ENCODE data around the gene CREB5.

Gene CREB5

GRCh38 chr7:28587211-28587610, 174.9 kb downstream of the CREB5 start:
- no peak for TF ChIP-seq CTCF (IDR thresholded peaks at IDR 0.05; ENCODE audit: low read depth, low read length)
- Histone ChIP-seq H3K27me3 (ENCODE audit: insufficient read depth, low read depth, severe bottlenecking) (peaks cover 58% of the 10 kb centered on the region), H3K36me3 (no peaks in the 10 kb centered on the region), H3K4me3 (ENCODE audit: low read depth, low read length) (no peak overlapping the region), H3K27ac (no peak overlapping the region), H3K9me3 (ENCODE audit: severe bottlenecking) (no peaks in the 10 kb centered on the region)
- DNase-seq: no peak

GRCh38 chr7:28588602-28589001, 176.3 kb downstream of the CREB5 start:
- H3K4me3 ChIP-seq (ENCODE audit: low read depth, low read length): no peak overlapping the region
- no peak for DNase-seq
- H3K36me3 ChIP-seq: no peaks in the 10 kb centered on the region
- H3K27me3 ChIP-seq (ENCODE audit: insufficient read depth, low read depth, severe bottlenecking): peaks cover 62% of the 10 kb centered on the region
- H3K27ac ChIP-seq: no peak overlapping the region
- H3K9me3 ChIP-seq (ENCODE audit: severe bottlenecking): no peaks in the 10 kb centered on the region
- no peak for TF ChIP-seq CTCF (IDR thresholded peaks at IDR 0.05; ENCODE audit: low read depth, low read length)

- no peak for TF ChIP-seq CTCF (IDR thresholded peaks at IDR 0.05; ENCODE audit: low read depth, low read length)
These were observed 178.8 kb downstream of the CREB5 start for GRCh38 chr7:28591041-28591674.

GRCh38 chr7:28591725-28592349, 179.5 kb downstream of the CREB5 start:
- H3K4me3 ChIP-seq (ENCODE audit: low read depth, low read length): no peak overlapping the region
- no peaks in the 10 kb centered on the region for H3K9me3 ChIP-seq (ENCODE audit: severe bottlenecking)
- no peak overlapping the region for H3K27ac ChIP-seq
- H3K27me3 ChIP-seq (ENCODE audit: insufficient read depth, low read depth, severe bottlenecking): peaks cover 48% of the 10 kb centered on the region
- no peak for TF ChIP-seq CTCF (IDR thresholded peaks at IDR 0.05; ENCODE audit: low read depth, low read length)
- H3K36me3 ChIP-seq: no peaks in the 10 kb centered on the region
- DNase-seq: no peak

More at GRCh38 chr7:28591041-28591674, 178.8 kb downstream of the CREB5 start:
- H3K27me3 ChIP-seq (ENCODE audit: insufficient read depth, low read depth, severe bottlenecking): peaks cover 50% of the 10 kb centered on the region
- no peak for DNase-seq
- H3K9me3 ChIP-seq (ENCODE audit: severe bottlenecking): no peaks in the 10 kb centered on the region
- H3K4me3 ChIP-seq (ENCODE audit: low read depth, low read length): no peak overlapping the region
- no peak overlapping the region for H3K27ac ChIP-seq
- no peaks in the 10 kb centered on the region for H3K36me3 ChIP-seq

GRCh38 chr7:28592861-28593260, 180.5 kb downstream of the CREB5 start:
- Histone ChIP-seq H3K27ac (no peak overlapping the region), H3K36me3 (no peaks in the 10 kb centered on the region), H3K9me3 (ENCODE audit: severe bottlenecking) (no peaks in the 10 kb centered on the region), H3K27me3 (ENCODE audit: insufficient read depth, low read depth, severe bottlenecking) (peaks cover 41% of the 10 kb centered on the region), H3K4me3 (ENCODE audit: low read depth, low read length) (no peak overlapping the region)
- TF ChIP-seq CTCF (IDR thresholded peaks at IDR 0.05; ENCODE audit: low read depth, low read length): no peak
- no peak for DNase-seq
